Smooth muscle cell (in vitro differentiated cells): ENCODE results near the gene PAEP. TPM values are rescaled to one million over a fixed set of nuclear protein-coding genes. Genes with fewer than 3 reads are reported as not detected.

Experiments
- DNase-seq: peaks from one replicate; lab custom pipeline; 2025; ENCODE audit not compliant: unreplicated experiment; lab: John Stamatoyannopoulos, UW
- H2AFZ ChIP-seq: fragments of 200-600 bp; sonication (generic); 2 replicates; pipeline ENCODE4 v1.6.0; 2016; ENCODE audit warnings: antibody characterized with exemption, low read depth, mild to moderate bottlenecking
- H3F3A ChIP-seq: fragments of 200-600 bp; sonication (generic); 2 replicates; pipeline ENCODE4 v1.6.0; 2017; ENCODE audit warnings: antibody characterized with exemption, low read depth
- H3K27ac ChIP-seq: fragments of 200-600 bp; sonication (generic); 2 replicates; pipeline ENCODE4 v1.5.1; 2016; ENCODE audit warnings: low read depth, mild to moderate bottlenecking
- H3K27me3 ChIP-seq: fragments of 200-600 bp; sonication (generic); 2 replicates; pipeline ENCODE4 v1.6.1; 2016; ENCODE audit warnings: low read depth, mild to moderate bottlenecking
- H3K36me3 ChIP-seq: fragments of 200-600 bp; sonication (generic); 2 replicates; pipeline ENCODE4 v1.5.1; 2016; ENCODE audit warnings: low read depth
- H3K4me1 ChIP-seq: fragments of 200-600 bp; sonication (generic); 2 replicates; pipeline ENCODE4 v1.5.1; 2016; ENCODE audit warnings: low read depth
- H3K4me2 ChIP-seq: fragments of 200-600 bp; sonication (generic); 2 replicates; pipeline ENCODE4 v1.6.0; 2016; ENCODE audit warnings: mild to moderate bottlenecking
- H3K4me3 ChIP-seq: fragments of 200-600 bp; sonication (generic); 2 replicates; pipeline ENCODE4 v1.5.1; 2016; ENCODE audit warnings: mild to moderate bottlenecking
- H3K79me2 ChIP-seq: fragments of 200-600 bp; sonication (generic); 2 replicates; pipeline ENCODE4 v1.6.0; 2016; ENCODE audit warnings: low read depth, mild to moderate bottlenecking
- H3K9ac ChIP-seq: fragments of 200-600 bp; sonication (generic); 2 replicates; pipeline ENCODE4 v1.6.0; 2016; ENCODE audit warnings: low read depth
- H3K9me3 ChIP-seq: fragments of 200-600 bp; sonication (generic); replicated peaks from 2 replicates; pipeline ENCODE4 v1.5.1; 2016; ENCODE audit warnings: low read depth
- H4K20me1 ChIP-seq: fragments of 200-600 bp; sonication (generic); 2 replicates; pipeline ENCODE4 v1.6.0; 2016; ENCODE audit warnings: low read depth
- WGBS: methylation state at CpG from one replicate; pipeline ENCODE4 v1.1.7; 2016; ENCODE audit warnings: low lambda C conversion rate; 5-methylcytosine and 5-hydroxymethylcytosine counted together
- polyA plus RNA-seq: library from polyadenylated mRNA; unstranded; fragments of >200 nt; fragmentation: Nextera tagmentation; extraction: Ambion mirVana; gene quantifications from 2 replicates; pipeline ENCODE4 v1.2.1, GENCODE V29; 2016
- total RNA-seq: library from RNA; depleted of rRNA; stranded (reverse); fragments of >200 nt; gene quantifications from 2 replicates; pipeline ENCODE4 v1.2.3, GENCODE V29; 2014
- TF ChIP-seq, protein P1 (sequence below): fragments of 200-600 bp; sonication (generic); IDR thresholded peaks from 2 replicates; pipeline ENCODE4 v1.5.1; 2017; ENCODE audit warnings: borderline replicate concordance, mild to moderate bottlenecking, antibody characterized with exemption; ENCODE audit not compliant: insufficient read depth, poor library complexity, severe bottlenecking

Gene PAEP
- total and polyA plus RNA-seq, 2 experiments from 2014 or later = 6.3 TPM; not detected in 1

DNA sequence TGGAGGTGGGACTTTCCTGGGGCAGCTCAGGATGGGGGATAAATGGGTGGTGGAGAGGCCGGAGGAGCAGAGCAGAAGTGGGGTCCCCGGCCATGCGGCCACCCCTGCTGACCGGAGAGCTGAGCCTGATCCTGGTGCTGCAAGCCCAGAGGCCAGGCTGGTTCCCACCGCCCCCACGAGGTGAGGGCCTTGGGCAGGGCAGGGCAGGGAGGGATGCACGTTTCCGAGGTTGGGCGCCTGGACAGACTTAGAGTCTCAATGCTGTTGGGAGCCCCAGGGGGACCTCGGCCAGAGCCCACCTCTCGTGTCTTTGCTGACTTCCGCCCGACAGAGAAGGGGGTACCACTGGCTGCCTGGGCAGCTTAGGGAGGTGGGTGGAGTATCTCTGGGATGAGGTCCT is 10.1 kb upstream of the PAEP start:
- Histone ChIP-seq H3K4me3 (no peak overlapping the region), H3K79me2 (no peaks in the 10 kb centered on the region), H3K9me3 (no peaks in the 10 kb centered on the region), H4K20me1 (no peaks in the 10 kb centered on the region), H3K27me3 (no peaks in the 10 kb centered on the region), H3K9ac (no peak overlapping the region), H3K36me3 (no peaks in the 10 kb centered on the region), H3K4me2 (no peak overlapping the region), H3K4me1 (no peaks in the 10 kb centered on the region), H2AFZ (no peak overlapping the region), H3K27ac (no peak overlapping the region), H3F3A (no peaks in the 10 kb centered on the region)
- WGBS = 96% methylated on average over 10 of the region's 13 CpGs
- TF ChIP-seq, protein P1, sequence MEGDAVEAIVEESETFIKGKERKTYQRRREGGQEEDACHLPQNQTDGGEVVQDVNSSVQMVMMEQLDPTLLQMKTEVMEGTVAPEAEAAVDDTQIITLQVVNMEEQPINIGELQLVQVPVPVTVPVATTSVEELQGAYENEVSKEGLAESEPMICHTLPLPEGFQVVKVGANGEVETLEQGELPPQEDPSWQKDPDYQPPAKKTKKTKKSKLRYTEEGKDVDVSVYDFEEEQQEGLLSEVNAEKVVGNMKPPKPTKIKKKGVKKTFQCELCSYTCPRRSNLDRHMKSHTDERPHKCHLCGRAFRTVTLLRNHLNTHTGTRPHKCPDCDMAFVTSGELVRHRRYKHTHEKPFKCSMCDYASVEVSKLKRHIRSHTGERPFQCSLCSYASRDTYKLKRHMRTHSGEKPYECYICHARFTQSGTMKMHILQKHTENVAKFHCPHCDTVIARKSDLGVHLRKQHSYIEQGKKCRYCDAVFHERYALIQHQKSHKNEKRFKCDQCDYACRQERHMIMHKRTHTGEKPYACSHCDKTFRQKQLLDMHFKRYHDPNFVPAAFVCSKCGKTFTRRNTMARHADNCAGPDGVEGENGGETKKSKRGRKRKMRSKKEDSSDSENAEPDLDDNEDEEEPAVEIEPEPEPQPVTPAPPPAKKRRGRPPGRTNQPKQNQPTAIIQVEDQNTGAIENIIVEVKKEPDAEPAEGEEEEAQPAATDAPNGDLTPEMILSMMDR = no peak
- DNase-seq = no peak

DNA sequence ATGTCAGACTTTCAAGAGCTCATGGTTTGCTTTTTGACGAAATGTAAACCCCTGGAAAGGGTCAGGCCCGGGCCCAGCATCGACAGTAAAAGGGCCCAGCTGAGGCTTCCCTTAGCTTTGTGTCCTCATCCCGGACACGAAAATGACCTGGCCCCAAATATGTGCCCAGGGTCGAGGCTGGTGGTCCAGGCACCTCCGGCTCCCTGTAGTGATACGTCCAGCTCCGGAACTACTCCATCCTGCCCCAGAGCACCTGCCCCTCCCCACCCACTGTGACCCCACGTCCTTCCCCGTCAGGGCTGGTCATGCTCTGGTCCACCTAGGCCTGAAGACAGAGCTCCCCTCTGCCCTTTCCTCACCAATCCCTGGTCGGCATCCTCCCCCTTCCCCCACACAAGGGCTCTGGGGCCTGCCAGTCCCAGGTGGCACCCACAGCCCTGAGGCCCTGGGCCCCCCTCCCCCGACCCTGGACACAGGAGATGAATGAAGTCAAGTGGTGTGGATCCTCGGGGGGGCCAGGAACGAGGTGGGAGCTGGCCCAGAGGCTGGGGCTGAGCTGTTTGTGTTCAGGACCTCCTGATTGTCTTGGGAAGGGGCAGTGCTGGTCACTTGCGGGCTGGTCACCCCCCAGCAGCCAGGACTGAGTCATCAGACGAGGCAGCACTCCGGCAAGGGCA is 9.4 kb upstream of the PAEP start:
- Histone ChIP-seq H3K27ac (no peak overlapping the region), H3K4me2 (no peak overlapping the region), H3K79me2 (no peaks in the 10 kb centered on the region), H3K4me3 (no peak overlapping the region), H3F3A (no peaks in the 10 kb centered on the region), H4K20me1 (no peaks in the 10 kb centered on the region), H3K4me1 (no peaks in the 10 kb centered on the region), H2AFZ (no peak overlapping the region), H3K9me3 (no peaks in the 10 kb centered on the region), H3K27me3 (no peaks in the 10 kb centered on the region), H3K36me3 (no peaks in the 10 kb centered on the region), H3K9ac (no peak overlapping the region)
- TF ChIP-seq, protein P1 = no peak
- 87% methylated on average over 16 of the region's 18 CpGs for WGBS
- DNase-seq = no peak

DNA sequence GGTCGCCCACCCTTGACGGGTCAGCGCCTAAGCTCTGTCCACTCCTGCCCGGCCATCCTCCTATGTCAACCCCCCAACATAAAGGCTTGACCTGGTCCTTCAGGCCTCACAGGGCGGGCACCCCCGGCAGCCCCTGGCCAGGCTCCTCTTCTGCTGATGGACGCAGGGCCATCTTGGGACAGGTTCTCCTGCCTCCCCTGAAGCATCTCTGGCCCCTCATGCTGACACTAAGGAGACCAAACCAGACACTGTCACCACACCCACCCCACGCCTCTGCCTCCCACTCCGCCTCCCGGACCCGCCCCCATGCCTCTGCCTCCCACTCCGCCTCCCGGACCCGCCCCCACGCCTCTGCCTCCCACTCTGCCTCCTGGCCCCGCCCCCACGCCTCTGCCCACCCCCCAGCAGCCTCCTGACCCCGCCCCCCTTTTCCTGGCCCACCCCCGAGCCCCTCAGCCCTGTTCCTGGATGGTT is 8.8 kb upstream of the PAEP start:
- H3K79me2 ChIP-seq = no peaks in the 10 kb centered on the region
- H3F3A ChIP-seq = no peaks in the 10 kb centered on the region
- H3K4me3 ChIP-seq = no peak overlapping the region
- H2AFZ ChIP-seq = no peak overlapping the region
- TF ChIP-seq, protein P1 = no peak
- WGBS = 96% methylated on average over 6 of the region's 19 CpGs
- no peaks in the 10 kb centered on the region for H4K20me1 ChIP-seq
- H3K4me1 ChIP-seq = no peaks in the 10 kb centered on the region
- no peak for DNase-seq
- no peak overlapping the region for H3K9ac ChIP-seq
- no peaks in the 10 kb centered on the region for H3K27me3 ChIP-seq
- H3K9me3 ChIP-seq = no peaks in the 10 kb centered on the region
- no peaks in the 10 kb centered on the region for H3K36me3 ChIP-seq
- H3K27ac ChIP-seq = no peak overlapping the region
- H3K4me2 ChIP-seq = no peak overlapping the region

DNA sequence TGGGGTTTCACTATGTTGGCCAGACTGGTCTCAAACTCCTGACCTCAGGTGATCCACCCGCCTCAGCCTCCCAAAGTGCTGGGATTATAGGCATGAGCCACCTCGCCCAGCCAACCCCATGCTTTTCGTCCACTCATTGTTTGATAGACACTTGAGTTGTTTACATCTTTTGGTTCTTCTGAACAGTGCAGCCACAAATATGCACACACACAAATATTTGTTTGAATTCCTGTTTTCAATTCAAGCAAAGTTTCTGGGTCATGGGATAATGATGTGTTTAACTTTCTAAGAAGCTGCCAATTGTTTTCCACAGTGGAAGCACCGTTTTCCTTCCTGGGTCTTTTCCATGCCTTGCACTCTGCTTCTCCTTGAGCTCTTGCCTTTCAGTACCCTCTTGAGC is 6.8 kb upstream of the PAEP start:
- H4K20me1 ChIP-seq = no peaks in the 10 kb centered on the region
- TF ChIP-seq, protein P1 = no peak
- H3K4me3 ChIP-seq = no peak overlapping the region
- H3K36me3 ChIP-seq = no peaks in the 10 kb centered on the region
- no peaks in the 10 kb centered on the region for H3K4me1 ChIP-seq
- H3F3A ChIP-seq = no peaks in the 10 kb centered on the region
- no peak overlapping the region for H3K4me2 ChIP-seq
- WGBS = 85% methylated on average over 4 of the region's 4 CpGs
- H2AFZ ChIP-seq = no peak overlapping the region
- no peak overlapping the region for H3K27ac ChIP-seq
- H3K9ac ChIP-seq = no peak overlapping the region
- no peaks in the 10 kb centered on the region for H3K27me3 ChIP-seq
- DNase-seq = no peak
- no peaks in the 10 kb centered on the region for H3K79me2 ChIP-seq
- no peaks in the 10 kb centered on the region for H3K9me3 ChIP-seq
